HG02852 (cell line): ENCODE results near the gene MYO9B.
"Not testable (repeated sequence)": the region's sequence is repeated elsewhere in the genome, so short reads cannot be mapped to it uniquely, and the experiment has no call there.

Experiments
- ATAC-seq: cut with Tn5 transposase; IDR thresholded peaks from one replicate; pipeline ENCODE4 v1.9.1; 2021; ENCODE audit warnings: mild to moderate bottlenecking, moderate library complexity; ENCODE audit not compliant: unreplicated experiment

MYO9B gene

GRCh38 chr19:17138052-17138846 is 62.7 kb downstream of the MYO9B start:
- not testable (repeated sequence) for ATAC-seq

- ATAC-seq = no peak
Observed at GRCh38 chr19:17138937-17139598, 63.5 kb downstream of the MYO9B start.

GRCh38 chr19:17144771-17145170 is 69.2 kb downstream of the MYO9B start:
- ATAC-seq = not testable (repeated sequence)

GRCh38 chr19:17145546-17146497 is 70.2 kb downstream of the MYO9B start:
- no peak for ATAC-seq

- no peak for ATAC-seq
Observed at GRCh38 chr19:17148130-17148529, 72.6 kb downstream of the MYO9B start.

GRCh38 chr19:17149393-17150135 is 74.0 kb downstream of the MYO9B start:
- ATAC-seq = no peak

GRCh38 chr19:17153996-17154395 is 78.4 kb downstream of the MYO9B start:
- no peak for ATAC-seq

- ATAC-seq = no peak
Observed at GRCh38 chr19:17155251-17155650, 79.7 kb downstream of the MYO9B start.

GRCh38 chr19:17156296-17156946 is 80.8 kb downstream of the MYO9B start:
- ATAC-seq = no peak

- no peak for ATAC-seq
Observed at GRCh38 chr19:17156947-17157302, 81.3 kb downstream of the MYO9B start.

GRCh38 chr19:17158584-17158983 is 83.0 kb downstream of the MYO9B start:
- no peak for ATAC-seq

- ATAC-seq = no peak
Observed at GRCh38 chr19:17159466-17160393, 84.2 kb downstream of the MYO9B start.

GRCh38 chr19:17160908-17161307 is 85.3 kb downstream of the MYO9B start:
- ATAC-seq = no peak

GRCh38 chr19:17162131-17162530 is 86.6 kb downstream of the MYO9B start:
- not testable (repeated sequence) for ATAC-seq

- no peak for ATAC-seq
Observed at GRCh38 chr19:17162580-17162979, 87.0 kb downstream of the MYO9B start.

GRCh38 chr19:17163652-17164051 is 88.1 kb downstream of the MYO9B start:
- no peak for ATAC-seq

GRCh38 chr19:17164639-17165038 is 89.1 kb downstream of the MYO9B start:
- ATAC-seq = no peak

GRCh38 chr19:17165715-17166114 is 90.1 kb downstream of the MYO9B start:
- ATAC-seq = no peak
